Activated CD4-positive, alpha-beta T cell treated with anti-CD3 and anti-CD28 coated beads, Interleukin-2, amount 10 ng/mL, durations not matched to agents 24 days and 14 days (primary cell): ENCODE data around the gene NQO2. TPM values are rescaled to one million over a fixed set of nuclear protein-coding genes. Genes with fewer than 3 reads are reported as not detected.
A peak's percentile ranks its signal among the peaks of the same experiment; 100 is the strongest.
"Not testable (repeated sequence)": the region's sequence is repeated elsewhere in the genome, so short reads cannot be mapped to it uniquely, and the experiment has no call there.

Experiments
- DNase-seq: peaks from one replicate; pipeline ENCODE4 v3.0.0; 2022
- H3K27ac Mint-ChIP-seq: one replicate; pipeline ENCODE4 v1.8.0; 2022; ENCODE audit warnings: mild to moderate bottlenecking, mixed read lengths
- H3K27me3 Mint-ChIP-seq: one replicate; pipeline ENCODE4 v1.8.0; 2022; ENCODE audit warnings: mixed read lengths
- H3K36me3 Mint-ChIP-seq: one replicate; pipeline ENCODE4 v1.8.0; 2022; ENCODE audit warnings: low read depth, mild to moderate bottlenecking, mixed read lengths
- H3K4me1 Mint-ChIP-seq: one replicate; pipeline ENCODE4 v1.8.0; 2021; ENCODE audit warnings: mixed read lengths
- H3K4me3 Mint-ChIP-seq: one replicate; pipeline ENCODE4 v1.8.0; 2022; ENCODE audit warnings: mild to moderate bottlenecking, moderate library complexity, mixed read lengths
- H3K9me3 Mint-ChIP-seq: one replicate; pipeline ENCODE4 v1.8.0; 2021; ENCODE audit warnings: mixed read lengths
- intact Hi-C: fragments of 100-400 bp; cut with micrococcal nuclease; formaldehyde crosslinking; loops from one replicate; pipeline ENCODE4 v1.15.1; 2023
- total RNA-seq: library from RNA; stranded (reverse); gene quantifications from 2 replicates; pipeline ENCODE4 v1.2.3, GENCODE V29; 2022

The NQO2 gene
- total RNA-seq, 1 donor from 2014 or later = 29.1 TPM

DNA sequence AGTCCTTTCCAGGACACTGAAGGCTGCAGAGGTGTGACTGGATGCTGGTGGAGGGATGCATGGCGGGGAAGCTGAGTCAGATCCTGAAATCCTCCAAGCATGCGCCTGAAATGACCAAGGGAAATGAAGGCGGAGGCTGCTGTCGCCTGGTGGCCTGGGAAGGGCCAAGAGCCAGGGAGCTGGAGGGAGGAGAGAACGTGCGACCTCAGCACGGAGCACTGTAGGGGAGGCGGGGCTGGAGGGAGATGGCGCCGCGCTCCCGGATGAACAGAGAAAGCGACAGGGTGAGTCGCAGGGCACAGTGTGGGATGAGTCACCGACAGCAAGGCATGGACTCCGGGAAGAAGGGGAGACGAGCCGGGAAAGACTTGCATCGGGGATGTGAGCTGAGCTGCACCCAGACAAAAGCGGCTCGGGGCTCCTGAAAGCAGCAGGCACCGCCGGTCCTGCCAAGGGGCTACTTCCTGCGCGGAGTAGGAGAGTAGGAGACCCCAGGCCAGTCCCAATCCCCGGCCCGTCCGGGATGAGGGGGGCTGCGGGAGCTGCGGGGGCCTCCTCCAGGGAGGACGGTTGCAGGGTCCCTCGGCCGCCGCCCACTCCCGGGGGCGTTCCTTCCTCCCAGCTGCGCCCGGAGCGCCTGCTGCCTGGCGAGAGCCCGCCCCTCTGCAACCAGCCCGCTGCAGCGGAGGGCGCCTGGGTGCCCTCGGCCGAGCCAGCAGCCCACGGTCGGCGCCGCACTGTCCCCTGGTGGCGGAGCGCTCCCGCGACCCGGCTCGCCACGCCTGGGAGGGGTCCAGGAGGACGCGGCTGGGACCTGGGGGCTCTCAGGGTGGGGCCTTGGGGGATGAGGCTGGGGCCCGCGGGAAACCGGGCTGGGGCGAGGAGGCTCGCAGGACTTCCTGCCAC, 11.0 kb upstream of the NQO2 start:
- DNase-seq = peak; percentile 93
- Mint-ChIP-seq H3K27me3 (peaks cover 3% of the 10 kb centered on the region), H3K27ac (peak overlapping the region; percentile 99), H3K4me3 (peak overlapping the region; percentile 89), H3K36me3 (no peaks in the 10 kb centered on the region), H3K9me3 (no peaks in the 10 kb centered on the region), H3K4me1 (peaks cover 22% of the 10 kb centered on the region)
- intact Hi-C loops = loop anchor here (1.0 to 2.0 kb wide), 9 partner anchors 11 to 270 kb away; partner anchors contain the start of genes NQO2, PSMG4, SERPINB6 and WRNIP1

DNA sequence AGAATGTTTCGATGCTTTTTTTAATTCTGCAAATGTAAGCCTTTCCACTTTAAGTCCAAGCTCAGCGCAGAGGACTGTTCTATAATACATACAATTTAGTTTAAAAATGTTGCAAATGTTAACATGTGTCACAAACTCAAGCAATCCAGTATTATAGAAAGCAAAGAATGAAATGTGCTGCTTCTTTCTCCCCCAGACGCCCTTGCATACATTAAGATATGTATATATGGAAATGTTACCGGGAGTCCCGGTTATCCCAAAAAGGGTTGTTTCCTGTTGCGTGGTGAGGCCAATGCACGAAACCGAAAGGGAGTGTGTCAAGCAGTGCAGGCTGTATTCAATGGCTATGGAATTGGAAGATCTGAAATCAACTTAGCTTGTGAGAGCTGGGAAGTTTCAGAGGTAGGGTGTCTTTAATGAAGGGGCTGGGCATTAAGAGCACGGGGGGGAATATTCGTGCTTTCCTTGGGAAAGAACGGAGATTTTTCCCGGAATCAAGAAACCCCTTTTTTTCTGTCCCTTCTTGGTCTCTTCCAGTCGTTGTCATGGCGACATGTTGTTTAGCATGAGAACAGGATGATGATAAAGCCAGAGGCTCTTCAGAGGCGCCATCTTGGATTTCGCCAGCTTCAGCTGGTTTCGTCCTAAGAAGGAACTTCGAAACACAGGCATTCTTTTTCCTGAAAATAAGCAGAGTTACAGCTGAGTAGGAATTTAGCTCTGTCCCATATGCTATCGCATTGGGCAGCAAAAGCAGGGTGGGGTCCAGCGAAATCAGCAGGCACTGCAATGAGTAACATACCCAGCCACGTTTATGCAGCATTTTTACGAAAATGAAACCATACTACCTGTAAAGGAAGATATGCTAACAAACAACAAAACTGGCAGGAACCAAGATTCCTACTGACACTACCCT, 10.1 kb upstream of the NQO2 start:
- H3K9me3 Mint-ChIP-seq = no peaks in the 10 kb centered on the region
- intact Hi-C loops = loop anchor here (1.0 to 2.0 kb wide), 7 partner anchors 10 to 269 kb away; partner anchors contain the start of genes NQO2, PSMG4 and WRNIP1
- peak; percentile 93 for DNase-seq
- peak overlapping the region; percentile 89 for H3K4me3 Mint-ChIP-seq
- H3K27me3 Mint-ChIP-seq = peaks cover 2% of the 10 kb centered on the region
- H3K27ac Mint-ChIP-seq = peak overlapping the region; percentile 98
- peaks cover 25% of the 10 kb centered on the region for H3K4me1 Mint-ChIP-seq
- no peaks in the 10 kb centered on the region for H3K36me3 Mint-ChIP-seq

DNA sequence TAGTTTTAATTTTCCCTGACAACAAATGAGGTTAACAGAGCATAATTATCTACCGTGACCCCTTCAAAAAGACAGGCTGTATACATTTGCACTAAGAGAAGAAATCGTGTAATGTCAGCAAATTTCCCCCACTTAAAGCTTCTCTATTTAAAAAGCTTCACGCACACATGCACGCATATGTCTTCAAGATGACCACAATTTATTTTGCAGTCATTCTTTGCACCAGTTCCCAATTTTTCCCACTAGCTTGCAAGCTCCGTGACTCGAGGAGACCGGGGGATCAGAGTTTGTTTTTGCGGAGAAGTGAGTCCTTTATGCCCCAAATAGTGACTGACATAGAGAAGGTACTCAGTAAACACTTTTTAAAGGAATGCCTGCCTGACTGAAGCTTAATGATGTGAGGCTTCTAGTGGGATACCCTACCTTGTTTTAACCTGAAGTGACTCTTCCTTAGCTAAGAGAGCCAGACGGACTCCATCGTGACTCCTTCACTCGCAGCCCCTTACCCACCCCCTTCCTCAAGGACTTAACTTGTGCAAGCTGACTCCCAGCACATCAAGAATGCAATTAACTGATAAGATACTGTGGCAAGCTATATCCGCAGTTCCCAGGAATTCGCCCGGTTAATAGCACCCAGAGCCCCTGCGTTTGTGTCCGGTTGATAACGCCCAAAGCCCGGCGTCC, 9.3 kb upstream of the NQO2 start:
- Mint-ChIP-seq H3K4me1 (peaks cover 25% of the 10 kb centered on the region), H3K27me3 (peaks cover 2% of the 10 kb centered on the region), H3K9me3 (no peaks in the 10 kb centered on the region), H3K4me3 (peak overlapping the region; percentile 89), H3K27ac (peak overlapping the region; percentile 98), H3K36me3 (no peaks in the 10 kb centered on the region)
- intact Hi-C loops = no loop called here
- DNase-seq = peak; percentile 76

DNA sequence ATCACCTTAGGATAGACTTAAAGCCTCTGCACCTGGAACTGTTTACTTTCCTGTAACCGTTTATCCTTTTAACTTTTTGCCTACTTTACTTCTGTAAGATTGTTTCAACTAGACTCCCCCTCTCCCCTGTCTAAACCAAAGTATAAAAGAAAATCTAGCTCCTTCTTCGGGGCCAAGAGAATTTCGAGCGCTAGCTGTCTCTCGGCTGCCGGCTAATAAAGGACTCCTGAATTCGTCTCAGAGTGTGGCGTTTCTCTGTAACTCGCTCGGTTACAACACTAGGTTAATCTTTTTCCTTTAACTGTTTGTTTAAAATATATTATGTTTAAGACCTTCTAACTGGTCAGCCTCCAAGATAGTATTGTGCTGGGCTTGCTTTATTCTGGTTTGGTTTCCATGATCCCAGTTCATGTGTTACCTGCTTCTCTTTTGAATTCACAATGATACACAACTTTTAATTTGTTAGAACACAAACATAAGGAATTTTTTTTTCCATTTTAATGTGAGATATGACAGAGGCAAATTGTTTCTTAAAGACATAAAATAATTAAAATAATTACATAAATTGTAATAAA, 8.7 kb upstream of the NQO2 start:
- H3K27me3 Mint-ChIP-seq = no peaks in the 10 kb centered on the region
- intact Hi-C loops = no loop called here
- H3K4me3 Mint-ChIP-seq = peak overlapping the region; percentile 89
- no peak for DNase-seq
- no peaks in the 10 kb centered on the region for H3K36me3 Mint-ChIP-seq
- H3K9me3 Mint-ChIP-seq = no peaks in the 10 kb centered on the region
- H3K27ac Mint-ChIP-seq = peak overlapping the region; percentile 98
- peaks cover 25% of the 10 kb centered on the region for H3K4me1 Mint-ChIP-seq

DNA sequence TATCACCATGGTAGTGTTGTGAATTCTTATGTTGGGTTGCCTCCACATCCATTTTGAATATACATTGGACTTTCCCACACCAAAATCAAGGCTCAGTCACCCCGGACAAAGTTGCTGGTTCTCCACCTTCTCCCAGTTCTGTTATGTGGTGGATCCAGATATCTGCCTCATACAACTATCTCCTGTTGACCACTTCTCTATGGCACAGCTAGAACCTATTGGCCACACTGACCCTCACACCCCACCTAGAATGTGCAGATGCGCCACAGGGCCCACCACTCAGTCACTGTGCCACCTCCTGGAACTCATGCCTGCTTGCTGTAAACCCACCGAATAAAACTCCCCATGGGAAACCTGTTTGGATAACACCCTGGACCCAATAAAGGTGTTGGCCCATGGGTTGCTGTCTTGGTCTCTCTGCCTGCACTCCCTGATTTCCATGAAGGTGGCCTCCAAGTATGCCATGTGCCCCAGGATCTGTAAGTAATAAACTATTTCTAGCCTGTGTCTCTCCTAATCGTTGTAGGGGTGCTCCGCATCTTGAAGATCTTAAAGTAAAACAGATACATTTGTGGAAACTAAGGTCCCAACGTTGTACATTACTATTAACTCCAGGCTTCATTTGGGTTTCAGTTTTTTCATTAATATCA, 7.2 kb upstream of the NQO2 start:
- DNase-seq = no peak
- Mint-ChIP-seq H3K9me3 (no peaks in the 10 kb centered on the region), H3K4me1 (peaks cover 21% of the 10 kb centered on the region), H3K27ac (no peak overlapping the region), H3K36me3 (no peaks in the 10 kb centered on the region), H3K4me3 (no peak overlapping the region), H3K27me3 (peaks cover 3% of the 10 kb centered on the region)
- intact Hi-C loops = no loop called here

DNA sequence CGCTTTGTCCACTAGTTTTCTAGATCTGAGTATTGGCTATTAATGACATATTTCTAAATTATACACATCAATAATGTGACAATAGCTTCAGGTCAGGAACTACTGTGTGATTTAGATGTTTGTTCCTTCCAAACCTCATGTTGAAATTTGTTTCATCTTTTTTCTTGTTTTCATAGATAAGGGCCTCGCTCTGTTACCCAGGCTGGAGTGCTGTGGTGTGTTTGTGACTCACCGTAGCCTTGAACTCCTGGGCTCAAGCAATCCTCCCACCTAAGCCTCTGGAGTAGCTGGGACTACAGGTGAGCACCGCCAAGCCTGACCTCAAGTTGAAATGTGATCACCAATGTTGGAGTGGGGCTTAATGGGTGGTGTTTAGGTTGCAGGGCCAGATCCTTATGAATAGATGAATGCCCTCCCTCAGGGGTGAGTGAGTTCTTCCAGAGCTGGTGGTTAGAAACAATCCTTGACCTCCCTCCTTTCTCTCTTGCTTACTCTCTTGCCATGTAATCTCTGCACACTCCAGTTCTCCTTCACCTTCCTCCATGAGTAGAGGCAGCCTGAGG, 5.9 kb upstream of the NQO2 start:
- intact Hi-C loops = no loop called here
- peaks cover 3% of the 10 kb centered on the region for H3K27me3 Mint-ChIP-seq

DNA sequence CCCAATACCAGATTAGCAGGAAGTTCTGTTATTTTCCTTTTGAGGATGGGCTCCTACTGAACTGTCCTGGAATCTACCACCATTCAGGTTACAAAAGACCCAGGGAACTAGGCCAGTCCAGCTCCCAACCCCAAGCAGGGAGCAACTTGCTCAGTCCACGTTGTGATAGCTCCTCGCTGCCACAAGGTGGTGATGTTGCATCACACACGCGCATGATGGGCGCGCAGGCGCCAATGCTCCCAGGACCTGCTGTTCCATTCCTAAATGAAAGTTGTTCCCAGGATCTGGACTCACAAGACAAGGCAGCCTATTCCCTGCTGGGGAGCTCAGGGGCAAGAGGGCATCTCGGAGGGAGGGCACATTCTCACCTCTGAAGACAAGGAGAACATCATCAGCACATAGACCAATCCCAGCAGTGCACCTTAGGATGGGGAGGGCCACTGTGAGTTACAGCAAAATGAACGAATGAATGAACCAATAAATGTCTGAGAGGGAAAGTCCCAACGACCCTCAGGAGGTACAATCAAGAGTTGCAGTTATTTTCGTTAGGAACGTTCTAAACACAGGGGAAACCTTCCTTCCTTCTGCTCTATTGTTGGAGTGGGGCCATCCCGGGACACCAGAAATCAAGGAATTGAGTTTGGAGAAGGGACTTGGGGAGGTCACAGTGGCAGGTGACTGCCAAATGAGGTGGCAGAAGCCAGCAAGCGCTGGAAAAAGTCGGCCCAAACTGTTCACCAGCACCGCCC, 1.3 kb upstream of the NQO2 start:
- Mint-ChIP-seq H3K4me3 (peak overlapping the region; percentile 92), H3K4me1 (peaks cover 33% of the 10 kb centered on the region), H3K27ac (peak overlapping the region; percentile 88)
- H3K36me3 Mint-ChIP-seq, H3K27me3 Mint-ChIP-seq, H3K9me3 Mint-ChIP-seq: not testable (repeated sequence)
- intact Hi-C loops = loop anchor here (2.0 kb wide), 1 partner anchor 260 kb away; the partner anchor contains the start of gene PSMG4
- peak; percentile 86 for DNase-seq

More for the DNA sequence above, 5.9 kb upstream of the NQO2 start:
- no peaks in the 10 kb centered on the region for H3K36me3 Mint-ChIP-seq
- H3K27ac Mint-ChIP-seq = no peak overlapping the region
- no peaks in the 10 kb centered on the region for H3K9me3 Mint-ChIP-seq
- no peak for DNase-seq
- H3K4me3 Mint-ChIP-seq = no peak overlapping the region
- peaks cover 19% of the 10 kb centered on the region for H3K4me1 Mint-ChIP-seq

DNA sequence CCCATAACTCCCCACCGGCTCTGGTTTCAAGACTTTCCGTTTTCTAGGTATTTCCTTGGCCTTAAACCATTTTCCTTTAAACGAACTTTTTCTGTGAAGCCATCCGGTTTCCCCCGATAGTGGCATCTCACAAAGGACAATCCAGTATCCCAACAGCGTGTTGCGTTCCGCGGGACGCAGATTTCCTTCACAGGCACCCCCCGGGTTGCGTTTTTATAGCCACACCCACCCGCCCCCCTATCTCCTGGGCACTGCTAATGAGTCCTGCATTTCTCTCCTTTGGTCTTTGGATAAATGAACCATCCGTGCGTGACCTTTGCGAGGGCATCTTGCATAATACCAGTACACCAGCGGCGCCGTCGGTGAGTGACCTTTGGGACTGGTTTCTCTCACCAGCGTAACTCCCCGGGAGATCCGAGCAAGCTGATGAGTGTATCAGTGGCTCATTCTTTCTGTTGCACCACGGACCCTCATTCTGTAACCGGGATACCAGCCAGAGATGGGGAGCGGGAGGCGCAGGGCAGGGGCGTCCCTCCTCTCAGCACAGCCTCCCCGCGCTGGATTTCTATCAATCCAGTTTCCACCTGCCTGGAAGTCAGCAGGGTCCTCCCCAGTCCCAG, 586 bp upstream of the NQO2 start:
- peaks cover 30% of the 10 kb centered on the region for H3K4me1 Mint-ChIP-seq
- peaks cover 3% of the 10 kb centered on the region for H3K27me3 Mint-ChIP-seq
- H3K27ac Mint-ChIP-seq = peak overlapping the region; percentile 88
- H3K4me3 Mint-ChIP-seq = peak overlapping the region; percentile 92
- no peaks in the 10 kb centered on the region for H3K9me3 Mint-ChIP-seq
- peak; percentile 78 for DNase-seq
- intact Hi-C loops = loop anchor here (1.0 to 2.0 kb wide), 8 partner anchors 10 to 260 kb away; partner anchors contain the start of genes BPHL, PSMG4, RIPK1 and WRNIP1
- H3K36me3 Mint-ChIP-seq = peaks cover 9% of the 10 kb centered on the region

DNA sequence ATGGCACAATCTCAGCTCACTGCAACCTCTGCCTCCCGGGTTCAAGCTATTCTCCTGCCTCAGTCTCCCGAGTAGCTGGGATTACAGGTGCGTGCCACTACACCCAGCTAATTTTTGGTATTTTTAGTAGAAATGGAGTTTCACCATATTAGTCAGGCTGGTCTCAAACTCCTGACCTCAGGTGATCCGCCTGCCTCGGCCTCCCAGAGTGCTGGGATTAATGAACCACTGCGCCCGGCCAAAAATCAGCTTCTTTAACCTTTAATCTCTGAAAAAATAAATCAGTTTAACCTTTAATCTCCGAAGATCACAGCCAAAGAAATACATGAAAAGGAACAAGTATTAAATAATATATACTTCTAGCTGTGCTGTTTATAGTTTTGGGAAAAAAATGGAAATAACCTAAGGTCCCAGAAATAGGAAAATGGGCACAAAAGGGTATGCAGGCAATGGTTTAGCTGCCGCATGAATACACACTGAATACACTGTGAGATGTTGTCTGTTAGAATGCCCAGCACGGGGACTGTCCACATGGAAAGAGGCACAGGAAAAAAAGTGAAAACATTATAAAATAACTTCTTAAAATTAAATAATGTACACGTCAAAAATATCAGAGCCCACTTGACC, 1.6 kb downstream of the NQO2 start:
- peak overlapping the region; percentile 92 for H3K4me3 Mint-ChIP-seq
- intact Hi-C loops = no loop called here
- H3K9me3 Mint-ChIP-seq = no peaks in the 10 kb centered on the region
- H3K27ac Mint-ChIP-seq = peak overlapping the region; percentile 29
- peaks cover 1% of the 10 kb centered on the region for H3K27me3 Mint-ChIP-seq
- peaks cover 30% of the 10 kb centered on the region for H3K4me1 Mint-ChIP-seq
- peaks cover 24% of the 10 kb centered on the region for H3K36me3 Mint-ChIP-seq
- no peak for DNase-seq

DNA sequence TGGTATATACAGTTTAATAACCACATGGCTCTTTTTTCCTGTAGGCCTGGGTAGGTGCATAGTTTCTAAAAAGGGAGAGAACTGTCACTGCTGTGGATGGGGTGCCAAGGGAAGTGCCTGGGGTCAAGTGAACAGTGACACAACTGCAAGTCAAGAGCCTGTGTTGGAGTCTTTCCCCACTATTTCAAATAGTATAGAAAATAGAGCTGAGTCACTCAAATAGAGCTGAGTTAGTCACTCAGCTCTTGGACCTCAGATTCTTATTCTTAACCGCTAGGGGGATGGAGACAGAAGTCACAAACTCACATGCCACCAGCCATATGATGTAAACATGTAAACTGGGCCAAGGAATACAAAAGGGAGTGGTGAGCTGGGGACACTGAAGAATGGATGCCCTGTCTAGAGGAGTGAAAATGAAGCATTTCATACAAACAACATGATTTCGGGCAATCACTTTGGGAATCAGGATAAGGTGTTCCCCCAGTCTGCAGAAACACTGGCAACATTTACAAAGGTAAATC, 2.1 kb downstream of the NQO2 start:
- Mint-ChIP-seq H3K36me3 (peaks cover 29% of the 10 kb centered on the region), H3K9me3 (no peaks in the 10 kb centered on the region), H3K4me3 (peak overlapping the region; percentile 40), H3K27me3 (no peaks in the 10 kb centered on the region), H3K4me1 (peaks cover 30% of the 10 kb centered on the region), H3K27ac (peak overlapping the region; percentile 48)
- peak; percentile 75 for DNase-seq
- intact Hi-C loops = loop anchor here (1.0 kb wide), 1 partner anchor 24 kb away; no protein-coding TSS in a partner anchor

DNA sequence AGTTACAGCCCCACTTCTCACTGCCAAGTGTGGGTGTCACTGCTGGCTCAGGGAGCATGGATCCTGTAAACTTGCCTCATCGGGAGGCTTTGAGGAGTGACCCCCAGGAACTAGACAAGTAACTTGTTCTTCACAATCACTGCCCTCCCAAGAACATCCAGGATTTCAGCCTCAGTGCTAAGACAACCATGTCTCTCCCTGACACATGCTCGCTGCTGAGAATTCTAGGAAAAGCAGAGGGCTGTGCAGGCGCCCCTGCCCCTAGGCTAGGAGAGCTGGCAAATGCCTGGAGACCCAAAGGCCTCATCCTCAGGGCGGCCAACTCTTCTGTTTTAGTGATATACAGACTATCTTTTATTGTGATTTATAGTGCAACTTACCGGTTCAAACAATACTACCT, 3.5 kb downstream of the NQO2 start:
- intact Hi-C loops, H3K27me3 Mint-ChIP-seq, H3K9me3 Mint-ChIP-seq, H3K4me3 Mint-ChIP-seq, DNase-seq, H3K27ac Mint-ChIP-seq: not testable (repeated sequence)
- peaks cover 42% of the 10 kb centered on the region for H3K36me3 Mint-ChIP-seq
- peaks cover 27% of the 10 kb centered on the region for H3K4me1 Mint-ChIP-seq
